HCT116 (cell line): ENCODE data around the gene TCEA2. TPM values are rescaled to one million over a fixed set of nuclear protein-coding genes. Genes with fewer than 3 reads are reported as not detected.

Experiments
- ATAC-seq: fragments of 200-7000 bp; cut with Tn5 transposase; 2 replicates; pipeline ENCODE4 v1.9.1; 2020; ENCODE audit warnings: mild to moderate bottlenecking, moderate library complexity
- BruUV-seq: library from RNA; stranded (reverse); fragments of 400-500 nt; replicated peaks from 2 replicates; lab custom pipeline; 2021; lab: Mats Ljungman, UMichigan
- CTCF ChIA-PET: fragments of 300-600 bp; sonication (Branson Sonifier 250); formaldehyde crosslinking; loops from one replicate; lab custom pipeline; 2021; ENCODE audit warnings: antibody characterized with exemption; lab: Charles Lee
- POLR2A ChIA-PET: fragments of 300-600, 350-600 bp; sonication (Branson Sonifier 250); formaldehyde crosslinking; loops from one replicate; lab custom pipeline; 2021; ENCODE audit warnings: antibody characterized with exemption; lab: Charles Lee
- RAD21 ChIA-PET, 2 experiments: fragments of 300-600 bp; sonication (Branson Sonifier 250); formaldehyde crosslinking; loops; one replicate each; lab custom pipeline; 2023; ENCODE audit warnings: low total read pairs in 2 of 2; ENCODE audit not compliant: uncharacterized antibody in 2 of 2, unreplicated experiment in 2 of 2, low non-redundant PET in 1 of 2; lab: Charles Lee
- DNase-seq: peaks from one replicate; pipeline ENCODE4 v3.0.0-alpha.2; 2010; ENCODE audit warnings: low read depth, low spot score
- H2AFZ ChIP-seq: fragments of 200-600 bp; shearing (Covaris generic), sonication (generic); 2 replicates; pipeline ENCODE4 v1.6.1; 2017; ENCODE audit warnings: low read depth, mixed run types, mixed read lengths, antibody characterized with exemption, low read length; ENCODE audit not compliant: poor library complexity, severe bottlenecking
- H3K27ac ChIP-seq: 2 replicates; pipeline ENCODE4 v1.5.1; 2012; ENCODE audit warnings: low read depth, low read length
- H3K27me3 ChIP-seq: fragments of 200-600 bp; sonication (generic); 2 replicates; pipeline ENCODE4 v1.6.1; 2016; ENCODE audit warnings: mixed run types, low read length, mixed read lengths; ENCODE audit not compliant: insufficient read depth
- H3K36me3 ChIP-seq, 2 experiments: fragments of 200-500 bp in 1 of 2; fragments of 200-600 bp in 1 of 2; sonication (Bioruptor generic) in 1 of 2; sonication (generic) in 1 of 2; 2 replicates each; pipeline versions ENCODE4 v1.5.1 to v1.6.1; 2014 to 2016; ENCODE audit warnings: low read length in 2 of 2, inconsistent platforms in 1 of 2, mixed read lengths in 1 of 2, mixed run types in 1 of 2; ENCODE audit not compliant: insufficient read depth in 2 of 2, control insufficient read depth in 1 of 2
- H3K4me1 ChIP-seq, 2 experiments: fragments of 200-600 bp in 1 of 2; sonication (generic) in 1 of 2; 2 replicates each; pipeline versions ENCODE4 v1.5.1 to v1.6.1; 2012 to 2017; ENCODE audit warnings: low read length in 2 of 2, inconsistent platforms in 1 of 2, mild to moderate bottlenecking in 1 of 2, mixed read lengths in 1 of 2, mixed run types in 1 of 2, moderate library complexity in 1 of 2; ENCODE audit not compliant: insufficient read depth in 2 of 2, control insufficient read depth in 1 of 2
- H3K4me2 ChIP-seq: fragments of 200-600 bp; sonication (generic); 2 replicates; pipeline ENCODE4 v1.6.1; 2017; ENCODE audit warnings: mixed run types, low read length, mixed read lengths
- H3K4me3 ChIP-seq, 2 experiments: fragments of 200-600 bp in 1 of 2; sonication (generic) in 1 of 2; replicated peaks in 1 of 2; 2 replicates each; pipeline ENCODE4 v1.5.1; 2011 to 2016; ENCODE audit warnings: low read length in 2 of 2, control low read depth in 1 of 2, low read depth in 1 of 2, mild to moderate bottlenecking in 1 of 2, mixed read lengths in 1 of 2, mixed run types in 1 of 2
- H3K79me2 ChIP-seq: fragments of 200-600 bp; sonication (generic); 2 replicates; pipeline ENCODE4 v1.6.1; 2017; ENCODE audit warnings: mild to moderate bottlenecking, mixed run types, low read length, moderate library complexity, mixed read lengths; ENCODE audit not compliant: insufficient read depth
- H3K9ac ChIP-seq: fragments of 200-600 bp; sonication (generic); 2 replicates; pipeline ENCODE4 v1.6.1; 2016; ENCODE audit warnings: low read length, mixed read lengths
- H3K9me2 ChIP-seq: fragments of 200-600 bp; sonication (generic), shearing (Covaris generic); 2 replicates; pipeline ENCODE4 v1.6.1; 2017; ENCODE audit warnings: mixed run types, mild to moderate bottlenecking, moderate library complexity; ENCODE audit not compliant: insufficient read depth
- H3K9me3 ChIP-seq, 2 experiments: fragments of 200-500 bp in 1 of 2; fragments of 200-600 bp in 1 of 2; sonication (Bioruptor generic) in 1 of 2; sonication (generic) in 1 of 2; 2 replicates each; pipeline ENCODE4 v1.6.1; 2014 to 2017; ENCODE audit warnings: low read length in 2 of 2, mixed read lengths in 2 of 2, inconsistent platforms in 1 of 2, low read depth in 1 of 2, mild to moderate bottlenecking in 1 of 2, mixed run types in 1 of 2, moderate library complexity in 1 of 2; ENCODE audit not compliant: control insufficient read depth in 1 of 2, insufficient read depth in 1 of 2
- H4K20me1 ChIP-seq: fragments of 200-600 bp; sonication (generic), shearing (Covaris generic); 2 replicates; pipeline ENCODE4 v1.6.1; 2017; ENCODE audit warnings: mixed run types, mild to moderate bottlenecking, moderate library complexity; ENCODE audit not compliant: insufficient read depth
- CBX3 ChIP-seq: IDR thresholded peaks from 2 replicates; pipeline ENCODE4 v1.6.1; 2012; ENCODE audit warnings: low read depth
- CTCF ChIP-seq, 3 experiments: fragments of 200-600 bp in 1 of 3; sonication (generic) in 1 of 3; IDR thresholded peaks in 2 of 3; conservative IDR thresholded peaks in 1 of 3; 2 replicates each; pipeline ENCODE4 v1.5.1; 2012 to 2017; ENCODE audit warnings: low read depth in 2 of 3, low read length in 2 of 3, antibody characterized with exemption in 1 of 3, borderline replicate concordance in 1 of 3, control low read depth in 1 of 3, mild to moderate bottlenecking in 1 of 3, mixed read lengths in 1 of 3, mixed run types in 1 of 3, moderate library complexity in 1 of 3; ENCODE audit not compliant: insufficient read depth in 1 of 3
- EGR1 ChIP-seq: IDR thresholded peaks from 2 replicates; pipeline ENCODE4 v1.6.1; 2012; ENCODE audit warnings: low read depth
- ELF1 ChIP-seq: IDR thresholded peaks from 2 replicates; pipeline ENCODE4 v1.6.1; 2012; ENCODE audit warnings: low read depth, borderline replicate concordance
- EZH2phosphoT487 ChIP-seq: fragments of 200-600 bp; IDR thresholded peaks from 2 replicates; pipeline ENCODE4 v1.6.1; 2018; ENCODE audit warnings: antibody characterized with exemption, borderline replicate concordance
- POLR2A ChIP-seq: IDR thresholded peaks from 2 replicates; pipeline ENCODE4 v1.7.0; 2011; ENCODE audit warnings: borderline replicate concordance; ENCODE audit not compliant: insufficient read depth, insufficient read length; ENCODE audit errors: extremely low read depth
- POLR2AphosphoS5 ChIP-seq: IDR thresholded peaks from 2 replicates; pipeline ENCODE4 v1.6.1; 2011; ENCODE audit warnings: mild to moderate bottlenecking, low read depth, low read length, moderate library complexity
- REST ChIP-seq: IDR thresholded peaks from 2 replicates; pipeline ENCODE4 v1.6.1; 2012; ENCODE audit warnings: low read depth
- TCF7L2 ChIP-seq: IDR thresholded peaks from 2 replicates; pipeline ENCODE4 v1.7.0; 2011; ENCODE audit warnings: borderline replicate concordance, inconsistent platforms; ENCODE audit not compliant: insufficient read depth, insufficient read length; ENCODE audit errors: extremely low read depth
- intact Hi-C: fragments of 100-400 bp; cut with micrococcal nuclease; formaldehyde crosslinking; loops from 2 replicates; pipeline ENCODE4 v1.10.0; 2022
- total RNA-seq: library from RNA; stranded (reverse); gene quantifications from one replicate; pipeline ENCODE4 v1.2.1, GENCODE V29; 2021; ENCODE audit not compliant: unreplicated experiment

Gene TCEA2
- total RNA-seq, 1 experiment from 2014 or later = 29.7 TPM

- no peak for TF ChIP-seq REST
- TF ChIP-seq, all 23 proteins: peak for 0
Measured at GRCh38 chr20:64106435-64106961, 43.5 kb downstream of the TCEA2 start (continued).

GRCh38 chr20:64106981-64107735, 44.2 kb downstream of the TCEA2 start, which contains the start of gene NPBWR2:
Gene NPBWR2, minus strand, starts transcription at chr20:64107565. Its CDS starts 734 bp downstream, at chr20:64106831.
- TF ChIP-seq CBX3 (no peak), REST (no peak), CTCF (IDR thresholded peaks at IDR 0.05 in 2 of 3, conservative IDR thresholded peaks at IDR 0.05 in 1 of 3; ENCODE audit: borderline replicate concordance in 1 of 3, insufficient read depth in 1 of 3, low read depth in 2 of 3, low read length in 2 of 3) (no peak), EGR1 (no peak), TCF7L2 (no peak), ELF1 (no peak), POLR2AphosphoS5 (no peak), POLR2A (no peak), EZH2phosphoT487 (no peak)
- no TSS peak for BruUV-seq
- DNase-seq = no peak
- Histone ChIP-seq H3K36me3 (no peaks in the 10 kb centered on the region), H3K9me2 (no peaks in the 10 kb centered on the region), H3K27ac (no peak within 1 kb of the TSS), H3K4me2 (no peak within 1 kb of the TSS), H2AFZ (no peak within 1 kb of the TSS), H3K9ac (no peak within 1 kb of the TSS), H3K4me3 (no peak within 1 kb of the TSS), H3K79me2 (no peaks in the 10 kb centered on the region), H3K27me3 (no peaks in the 10 kb centered on the region), H3K4me1 (peaks cover 0 to 6% of the 10 kb centered on the region in 2 experiments; a peak in 1 of 4 replicates), H4K20me1 (no peaks in the 10 kb centered on the region), H3K9me3 (no peaks in the 10 kb centered on the region)
- no peak for ATAC-seq
- RAD21 ChIA-PET = no interaction called here
- CTCF ChIA-PET = no interaction called here
- POLR2A ChIA-PET = no interaction called here
- intact Hi-C loops = no loop called here
